HG03432 (cell line): ENCODE results near the gene IL36A.

ENCODE experiments used
- ATAC-seq: cut with Tn5 transposase; IDR thresholded peaks from one replicate; pipeline ENCODE4 v1.9.1; 2021; ENCODE audit warnings: mild to moderate bottlenecking, moderate library complexity; ENCODE audit not compliant: unreplicated experiment

The IL36A gene

GRCh38 chr2:113005030-113005509 lies at the start of gene IL36A:
Gene IL36A, plus strand, starts transcription at chr2:113005459. Its CDS starts 413 bp downstream, at chr2:113005872.
- no peak for ATAC-seq

GRCh38 chr2:112957511-112957910 lies 47.7 kb upstream of the IL36A start:
- ATAC-seq = no peak

DNA sequence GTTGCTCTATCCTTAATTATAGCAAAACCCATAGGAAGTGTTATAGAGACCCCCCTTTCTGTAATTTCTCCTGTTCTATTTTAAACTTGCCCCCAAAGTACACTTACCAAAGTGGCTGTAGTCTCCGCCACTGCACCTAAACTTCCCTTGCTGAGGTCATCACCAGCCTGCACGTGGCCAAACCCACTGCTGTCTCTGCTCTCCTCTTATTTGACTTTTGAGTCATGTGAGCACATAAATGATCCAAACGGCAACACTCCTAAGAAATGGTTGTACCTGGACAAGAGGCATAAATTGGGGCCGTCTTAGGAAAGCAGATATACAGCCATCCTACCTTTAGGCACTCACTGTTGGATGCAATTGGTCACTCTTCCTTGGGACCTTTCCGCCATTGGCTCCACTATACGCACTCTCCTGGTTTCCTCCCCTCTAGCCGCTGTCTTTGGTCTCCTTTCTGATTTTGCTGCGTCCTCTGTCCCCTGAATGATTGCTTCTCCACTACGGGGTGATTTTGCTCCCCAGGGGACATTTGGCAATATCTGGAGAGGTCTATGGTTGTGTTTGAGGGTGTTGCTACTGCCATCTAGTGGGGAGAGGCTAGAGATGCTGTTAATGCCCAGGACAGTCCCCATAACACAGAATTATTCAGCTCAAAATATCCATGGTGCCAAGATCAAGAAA lies 46.7 kb upstream of the IL36A start:
- ATAC-seq = peak; percentile 59

DNA sequence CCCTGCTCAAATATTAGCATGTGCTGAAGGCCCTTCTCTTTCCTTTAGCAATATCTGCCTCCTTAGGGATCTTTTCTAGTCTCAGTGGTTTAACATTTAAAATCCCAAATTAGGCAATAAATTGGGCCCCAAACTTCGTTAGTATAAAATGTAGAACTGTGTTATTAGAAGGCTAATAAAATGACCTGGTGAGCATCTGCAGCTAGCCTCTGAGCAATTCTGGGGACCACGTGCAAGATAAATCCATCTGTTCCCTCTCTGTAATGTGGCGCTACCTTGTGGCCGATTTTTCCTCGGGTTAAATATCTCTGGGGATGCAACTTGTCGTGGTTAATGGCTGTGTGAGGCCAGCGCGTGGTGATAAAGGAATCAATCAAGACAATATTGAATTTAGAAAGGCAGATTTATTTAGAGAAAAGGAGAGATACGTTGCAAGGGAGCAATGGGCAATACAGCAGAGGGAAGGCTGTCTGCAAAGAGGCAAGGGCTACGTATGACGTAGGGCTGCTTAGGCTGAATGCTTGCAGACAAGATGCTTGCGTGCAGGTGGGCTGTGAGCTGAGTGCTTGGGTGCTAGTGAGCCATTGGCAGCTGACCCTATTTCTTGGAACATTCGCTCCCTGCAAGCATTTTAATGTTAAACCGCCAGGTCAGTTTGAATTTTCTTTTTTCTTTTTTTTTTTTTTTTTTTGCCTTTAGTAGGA lies 46.0 kb upstream of the IL36A start:
- no peak for ATAC-seq

DNA sequence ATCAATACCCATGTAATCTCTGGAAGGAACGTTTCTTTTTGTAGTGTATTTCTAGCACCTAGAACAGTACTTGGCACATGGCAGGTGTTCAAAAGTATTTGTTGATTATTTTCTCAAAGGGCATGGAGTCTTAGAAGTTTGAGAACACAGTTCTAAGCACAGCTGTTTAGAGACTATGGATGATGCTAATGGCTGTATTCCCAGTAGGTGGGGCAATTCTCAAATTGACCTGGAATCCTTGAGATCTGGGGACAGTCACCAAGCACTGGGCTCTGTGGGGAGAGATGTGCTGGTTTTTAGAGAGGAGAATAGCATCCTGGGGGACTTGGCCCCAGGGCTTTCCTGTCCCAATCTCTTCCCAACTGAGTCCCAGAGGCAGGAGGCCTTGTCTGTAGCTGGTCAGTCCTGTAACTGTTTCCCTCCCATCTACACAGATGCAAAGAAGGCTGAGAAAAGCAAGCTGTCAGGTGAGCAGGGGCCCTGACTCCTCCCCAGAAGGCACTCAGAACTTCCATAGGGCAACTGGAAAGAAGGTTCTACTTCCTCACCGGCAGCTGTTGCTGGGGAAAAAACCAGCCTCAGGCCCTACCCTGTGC lies 44.9 kb upstream of the IL36A start:
- ATAC-seq = no peak

DNA sequence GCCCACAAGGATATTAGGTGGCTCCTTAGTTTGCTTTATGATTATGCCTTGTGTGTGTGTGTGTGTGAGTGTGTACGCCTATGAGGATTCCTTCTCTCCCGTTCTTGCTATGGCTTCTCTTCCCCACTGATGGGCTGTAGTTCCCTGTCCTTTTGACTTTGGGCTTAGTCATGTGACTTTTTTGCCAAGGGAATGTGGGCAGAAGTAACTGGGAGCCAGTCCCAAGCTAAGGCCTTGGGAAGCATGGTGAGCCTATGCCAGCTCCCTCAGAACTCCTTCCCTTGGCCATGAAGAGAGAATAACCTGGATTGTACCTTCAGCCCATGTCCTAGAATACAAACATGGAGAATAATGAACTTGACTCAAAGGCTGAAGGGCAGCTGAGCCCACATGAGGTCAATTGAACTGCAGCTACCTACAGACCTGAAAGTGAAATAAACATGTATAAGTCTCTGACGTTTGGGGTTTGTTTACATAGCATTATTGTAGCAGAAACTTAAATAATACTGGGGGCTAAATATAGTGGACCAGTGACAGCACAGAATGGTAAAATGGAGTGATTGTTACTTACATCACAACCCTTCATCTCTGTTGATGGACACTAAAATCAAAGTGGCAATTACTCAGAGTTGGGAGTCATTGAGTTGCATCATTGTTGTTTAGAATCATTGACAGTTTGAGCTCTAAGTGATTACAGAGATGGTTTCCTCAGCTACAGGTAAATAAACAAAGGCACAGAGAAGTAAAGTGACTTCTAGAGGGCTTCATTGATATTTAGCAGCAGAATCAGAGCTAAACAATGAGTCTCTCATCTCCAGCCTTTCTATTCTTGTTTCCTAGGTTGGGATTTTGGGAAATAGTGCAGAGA lies 42.7 kb upstream of the IL36A start:
- no peak for ATAC-seq

- no peak for ATAC-seq
These were observed 38.2 kb upstream of the IL36A start for GRCh38 chr2:112967023-112967422.

GRCh38 chr2:112972423-112973086 lies 32.7 kb upstream of the IL36A start:
- ATAC-seq = no peak

GRCh38 chr2:112973156-112973555 lies 32.1 kb upstream of the IL36A start:
- no peak for ATAC-seq

DNA sequence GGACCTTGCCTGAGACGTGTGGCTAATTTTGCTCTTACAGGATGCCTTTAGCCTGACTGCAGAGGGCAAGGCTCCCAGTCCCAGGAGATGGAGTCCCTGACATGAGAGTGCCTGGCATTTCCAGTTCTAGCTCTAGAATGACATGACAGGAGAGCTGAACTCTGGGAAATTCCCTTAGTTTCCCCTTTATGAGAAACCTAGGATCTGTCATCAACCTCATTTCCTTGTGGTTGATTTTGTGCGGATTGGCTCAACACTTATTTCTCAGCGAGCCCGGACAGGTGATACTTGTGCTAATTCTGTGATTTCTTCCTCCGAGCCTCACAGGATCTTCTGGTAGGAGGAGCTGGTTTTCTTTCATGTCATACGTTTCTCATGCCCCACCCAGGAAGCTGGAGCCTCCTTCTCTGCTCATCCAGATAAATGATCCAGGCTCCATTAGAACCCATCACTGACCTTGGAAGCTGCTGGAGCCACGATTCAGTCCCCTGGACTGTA lies 27.7 kb upstream of the IL36A start, which contains the start of gene IL36G:
TSS of gene IL36G (plus strand) at position 448 of the 498 bp plus-strand sequence. CDS start 633 bp downstream, outside the sequence.
- no peak for ATAC-seq

GRCh38 chr2:112979731-112980130 lies 25.5 kb upstream of the IL36A start:
- ATAC-seq = no peak

- ATAC-seq = no peak
These were observed 24.7 kb upstream of the IL36A start for GRCh38 chr2:112980537-112980936.

DNA sequence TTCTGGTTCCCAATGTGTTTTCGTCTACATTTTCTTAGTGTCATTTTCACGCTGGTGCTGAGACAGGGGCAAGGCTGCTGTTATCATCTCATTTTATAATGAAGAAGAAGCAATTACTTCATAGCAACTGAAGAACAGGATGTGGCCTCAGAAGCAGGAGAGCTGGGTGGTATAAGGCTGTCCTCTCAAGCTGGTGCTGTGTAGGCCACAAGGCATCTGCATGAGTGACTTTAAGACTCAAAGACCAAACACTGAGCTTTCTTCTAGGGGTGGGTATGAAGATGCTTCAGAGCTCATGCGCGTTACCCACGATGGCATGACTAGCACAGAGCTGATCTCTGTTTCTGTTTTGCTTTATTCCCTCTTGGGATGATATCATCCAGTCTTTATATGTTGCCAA lies 20.2 kb upstream of the IL36A start:
- no peak for ATAC-seq

GRCh38 chr2:112989611-112990010 lies 15.6 kb upstream of the IL36A start:
- ATAC-seq = no peak

- no peak for ATAC-seq
These were observed 11.4 kb upstream of the IL36A start for GRCh38 chr2:112993831-112994230.

DNA sequence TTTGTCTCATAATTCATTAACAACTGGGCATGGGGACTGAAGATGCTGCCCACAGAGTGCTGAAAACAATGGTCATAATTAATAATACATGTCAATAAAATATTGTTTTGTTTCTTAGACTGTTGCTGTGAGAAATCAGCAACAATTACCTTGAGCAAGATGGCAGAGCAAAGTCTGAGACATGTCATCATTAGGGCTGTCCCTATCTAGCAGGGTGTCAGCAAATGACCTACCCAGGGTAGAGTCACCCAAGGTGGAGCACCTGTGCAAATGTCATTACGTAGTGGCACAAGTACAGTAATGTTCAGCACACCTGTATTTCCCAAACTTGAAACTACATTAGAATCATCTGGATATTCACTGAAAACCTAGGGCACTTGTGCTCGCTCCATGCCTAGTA lies 10.6 kb upstream of the IL36A start:
- ATAC-seq = no peak

GRCh38 chr2:112995346-112995920 lies 9.8 kb upstream of the IL36A start:
- no peak for ATAC-seq

- no peak for ATAC-seq
These were observed 8.6 kb upstream of the IL36A start for GRCh38 chr2:112996635-112997034.

DNA sequence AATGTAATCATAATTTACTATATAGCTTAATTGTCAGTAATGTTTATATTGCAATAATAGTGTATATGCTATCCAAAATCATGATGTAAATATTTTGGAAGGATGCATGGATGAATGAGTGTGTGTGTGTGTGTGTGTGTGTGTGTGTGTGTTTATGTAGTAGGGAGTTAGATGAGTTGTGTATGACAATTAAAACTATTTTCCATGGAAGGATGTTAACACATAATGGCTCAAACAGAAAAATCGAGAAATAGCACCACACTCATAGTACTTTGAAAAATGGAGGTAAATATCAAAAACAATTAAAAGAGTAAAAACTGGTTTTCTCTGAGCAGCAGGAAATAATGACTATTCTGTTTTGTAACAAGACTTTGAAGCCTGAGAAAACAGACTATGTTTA lies 8.1 kb upstream of the IL36A start:
- no peak for ATAC-seq

GRCh38 chr2:113000436-113000835 lies 4.8 kb upstream of the IL36A start:
- ATAC-seq = no peak
